ENCODE measurements around the gene ST3GAL2.
A peak's percentile ranks its signal among the peaks of the same experiment; 100 is the strongest.
"Not testable (repeated sequence)": the region's sequence is repeated elsewhere in the genome, so short reads cannot be mapped to it uniquely, and the experiment has no call there.

The ST3GAL2 gene

GRCh38 chr16:70467113-70467512 is 28.2 kb upstream of the ST3GAL2 start:
- DNase-seq: no peak

- DNase-seq: no peak
These were observed 27.8 kb upstream of the ST3GAL2 start for GRCh38 chr16:70466805-70467076.

GRCh38 chr16:70465999-70466804 is 27.3 kb upstream of the ST3GAL2 start:
- no peak for DNase-seq

- no peak for DNase-seq
These were observed 24.3 kb upstream of the ST3GAL2 start for GRCh38 chr16:70463235-70463634.

- no peak for DNase-seq
These were observed 21.9 kb upstream of the ST3GAL2 start for GRCh38 chr16:70460737-70461261.

- DNase-seq: no peak
These were observed 18.7 kb upstream of the ST3GAL2 start for GRCh38 chr16:70457446-70458166.

GRCh38 chr16:70455910-70456309 is 17.0 kb upstream of the ST3GAL2 start:
- DNase-seq: no peak

- DNase-seq: peak; percentile 66
These were observed 15.5 kb upstream of the ST3GAL2 start, which contains the start of gene FCSK for GRCh38 chr16:70454222-70455034. Gene FCSK (plus strand): TSS chr16:70454595. CDS start chr16:70463191, 8,596 bp downstream.

GRCh38 chr16:70453892-70454221 is 15.0 kb upstream of the ST3GAL2 start:
- no peak for DNase-seq

GRCh38 chr16:70453117-70453891 is 14.4 kb upstream of the ST3GAL2 start:
- no peak for DNase-seq

GRCh38 chr16:70451004-70451340 is 12.1 kb upstream of the ST3GAL2 start:
- DNase-seq: not testable (repeated sequence)

GRCh38 chr16:70450142-70451003 is 11.5 kb upstream of the ST3GAL2 start:
- not testable (repeated sequence) for DNase-seq

GRCh38 chr16:70448075-70448474 is 9.2 kb upstream of the ST3GAL2 start:
- no peak for DNase-seq

- DNase-seq: no peak
These were observed 5.6 kb upstream of the ST3GAL2 start for GRCh38 chr16:70444249-70445063.

GRCh38 chr16:70442344-70442743 is 3.4 kb upstream of the ST3GAL2 start:
- no peak for DNase-seq

- DNase-seq: no peak
These were observed 2.6 kb upstream of the ST3GAL2 start for GRCh38 chr16:70441406-70441990.

- DNase-seq: no peak
These were observed 1.3 kb upstream of the ST3GAL2 start for GRCh38 chr16:70440009-70440692.

- no peak for DNase-seq
These were observed 323 bp downstream of the ST3GAL2 start for GRCh38 chr16:70438585-70438968.

Measured in stimulated activated CD4-positive, alpha-beta T cell treated with anti-CD3 and anti-CD28 coated beads, Interleukin-12 subunit alpha, Interleukin-12 subunit beta, amount 100 ng/mL, for 4 hours (primary cell).